AG20443 (cell line): ENCODE measurements around the gene ARL6.

Source experiments
- DNase-seq: peaks from one replicate; pipeline ENCODE4 v3.0.0; 2012; ENCODE audit warnings: low spot score, mixed read lengths

ARL6 gene, protein sequence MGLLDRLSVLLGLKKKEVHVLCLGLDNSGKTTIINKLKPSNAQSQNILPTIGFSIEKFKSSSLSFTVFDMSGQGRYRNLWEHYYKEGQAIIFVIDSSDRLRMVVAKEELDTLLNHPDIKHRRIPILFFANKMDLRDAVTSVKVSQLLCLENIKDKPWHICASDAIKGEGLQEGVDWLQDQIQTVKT

DNA sequence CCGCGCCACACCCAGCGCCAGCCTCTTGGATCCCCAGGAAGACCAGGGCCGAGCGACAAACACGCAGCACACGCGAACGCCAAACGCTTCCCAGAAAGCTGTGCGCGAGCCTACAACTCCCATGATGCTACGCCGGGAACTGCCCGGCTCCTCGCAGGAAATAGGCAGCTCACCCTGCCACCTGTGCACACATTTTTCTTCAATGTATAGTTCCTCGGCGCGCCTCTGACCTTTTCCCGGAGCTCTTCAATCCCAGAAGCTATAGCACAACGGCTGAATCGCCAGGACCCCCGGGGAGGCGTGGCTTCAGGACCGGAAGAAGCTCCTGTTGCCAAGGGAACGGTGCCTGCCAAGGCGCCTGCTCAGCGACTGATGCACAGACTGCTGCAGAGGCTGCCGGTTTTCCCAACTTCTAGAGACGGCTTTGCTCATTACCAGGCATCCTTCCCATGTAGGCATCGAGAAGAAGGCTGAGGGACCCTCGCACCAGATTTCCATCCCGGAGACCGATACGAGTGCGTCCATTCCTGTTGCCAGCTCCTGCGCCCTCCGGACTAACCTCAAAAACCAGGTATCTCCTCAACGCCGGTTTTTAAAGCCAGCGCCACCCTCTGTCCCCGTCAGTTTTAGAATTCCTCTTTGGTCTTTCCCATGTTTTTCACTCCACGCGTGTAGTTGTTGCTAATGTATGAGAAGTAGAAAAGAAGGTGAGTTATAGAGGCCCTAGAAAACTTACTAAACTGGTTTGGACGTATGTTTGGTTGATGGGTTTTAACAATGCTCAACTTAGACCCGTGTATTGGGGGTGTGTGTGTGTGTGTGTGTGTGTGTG lies at the start of gene ARL6:
ARL6 (plus strand) TSS at position 352 of the 832 bp plus-strand sequence. CDS start 3,350 bp downstream, outside the sequence.
- peak; percentile 91 for DNase-seq

DNA sequence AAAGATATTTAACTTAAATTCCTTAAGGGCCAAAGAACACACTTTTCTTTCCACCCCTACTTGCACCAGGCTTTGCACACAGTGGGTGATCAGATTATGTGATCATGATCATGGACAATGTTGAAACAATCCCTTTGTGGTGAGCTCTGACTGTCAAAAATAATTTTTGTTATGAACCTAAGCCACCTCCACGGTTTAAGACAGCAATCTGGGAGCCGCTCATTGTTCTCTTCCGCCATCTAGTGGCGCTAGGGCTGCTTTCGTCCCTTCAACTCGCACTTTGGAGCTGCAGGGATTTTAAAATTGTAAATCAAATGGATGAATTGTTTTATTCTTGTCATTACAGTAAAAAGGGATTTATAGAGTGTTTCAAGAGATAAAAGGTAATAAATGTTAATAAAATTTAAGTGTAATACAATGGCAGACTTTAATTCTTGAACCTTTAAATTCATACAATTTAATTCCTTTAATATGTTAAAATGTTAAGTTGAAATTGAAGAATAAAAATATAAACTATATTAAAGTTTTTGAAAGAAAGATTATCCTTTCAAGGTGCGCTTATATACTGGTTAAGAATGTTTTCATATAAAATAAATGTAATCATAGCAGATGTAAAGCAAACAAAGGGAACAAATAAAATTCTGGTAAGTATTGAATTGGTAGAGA lies 45.3 kb upstream of the ARL6 start:
- DNase-seq = peak; percentile 76

- DNase-seq = no peak
Measured at GRCh38 chr3:97720417-97720816, 44.1 kb upstream of the ARL6 start.

DNA sequence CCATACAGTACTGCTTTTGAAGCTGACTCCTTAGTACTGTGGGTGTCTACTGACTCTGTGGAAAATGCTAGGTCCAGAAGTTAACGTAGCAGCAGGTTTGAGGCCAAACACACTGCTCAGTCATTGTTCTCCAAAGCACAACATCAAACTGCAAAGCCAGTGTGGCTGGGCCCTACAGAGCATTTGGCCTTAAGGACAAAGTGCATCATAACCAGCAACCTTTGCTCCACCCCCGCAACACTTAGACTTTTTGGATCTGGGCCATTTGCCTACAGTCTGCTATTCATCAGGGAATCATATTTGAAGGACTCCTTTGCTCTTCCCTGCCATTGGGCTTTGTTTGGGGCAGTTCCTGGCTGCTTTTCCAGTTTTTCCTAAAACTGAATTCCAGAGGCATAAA lies 43.1 kb upstream of the ARL6 start:
- DNase-seq = no peak

- no peak for DNase-seq
Measured at GRCh38 chr3:97736928-97737327, 27.6 kb upstream of the ARL6 start.

- no peak for DNase-seq
Measured at GRCh38 chr3:97738761-97739160, 25.8 kb upstream of the ARL6 start.

GRCh38 chr3:97742036-97742435 lies 22.5 kb upstream of the ARL6 start:
- no peak for DNase-seq

- DNase-seq = no peak
Measured at GRCh38 chr3:97744289-97744688, 20.3 kb upstream of the ARL6 start.

GRCh38 chr3:97763586-97764406 lies 762 bp upstream of the ARL6 start:
- DNase-seq = no peak

DNA sequence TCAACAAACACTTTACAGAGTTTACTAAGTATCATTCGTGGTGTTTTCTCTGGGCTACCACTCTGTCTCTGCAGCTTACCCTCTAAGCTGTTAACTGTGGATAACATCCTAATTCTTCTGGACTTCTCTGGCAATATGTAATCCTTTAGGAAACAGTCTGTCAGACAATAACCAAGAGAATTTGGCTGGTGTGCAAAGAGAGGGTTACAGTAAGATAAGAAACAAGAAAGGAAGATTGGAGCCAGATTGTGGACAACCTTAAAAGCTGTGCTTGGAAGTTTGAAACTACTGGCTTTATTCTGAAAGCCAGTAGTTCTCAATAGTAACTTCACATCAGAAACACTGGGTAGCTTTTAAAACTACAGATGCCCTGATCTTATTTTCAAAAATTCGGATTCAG lies 778 bp downstream of the ARL6 start:
- no peak for DNase-seq

DNA sequence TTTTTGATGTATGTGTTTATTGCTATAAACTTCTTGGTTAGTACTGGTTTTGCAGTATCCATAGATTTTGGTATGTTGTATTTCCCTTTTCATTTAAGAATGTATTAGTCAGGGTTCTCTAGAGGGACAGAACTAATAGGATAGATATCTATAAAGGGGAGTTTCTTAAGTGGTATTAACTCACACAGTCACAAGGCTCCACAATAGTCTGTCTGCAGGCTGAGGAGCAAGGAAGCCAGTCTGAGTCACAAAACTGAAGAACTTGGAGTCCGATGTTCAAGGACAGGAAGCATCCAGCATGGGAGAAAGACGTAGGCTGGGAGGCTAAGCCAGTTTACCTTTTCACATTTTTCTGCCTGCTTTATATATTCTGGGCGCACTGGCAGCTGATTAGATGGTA lies 8.4 kb downstream of the ARL6 start:
- no peak for DNase-seq

- DNase-seq = no peak
Measured at GRCh38 chr3:97778152-97778551, 13.6 kb downstream of the ARL6 start.

DNA sequence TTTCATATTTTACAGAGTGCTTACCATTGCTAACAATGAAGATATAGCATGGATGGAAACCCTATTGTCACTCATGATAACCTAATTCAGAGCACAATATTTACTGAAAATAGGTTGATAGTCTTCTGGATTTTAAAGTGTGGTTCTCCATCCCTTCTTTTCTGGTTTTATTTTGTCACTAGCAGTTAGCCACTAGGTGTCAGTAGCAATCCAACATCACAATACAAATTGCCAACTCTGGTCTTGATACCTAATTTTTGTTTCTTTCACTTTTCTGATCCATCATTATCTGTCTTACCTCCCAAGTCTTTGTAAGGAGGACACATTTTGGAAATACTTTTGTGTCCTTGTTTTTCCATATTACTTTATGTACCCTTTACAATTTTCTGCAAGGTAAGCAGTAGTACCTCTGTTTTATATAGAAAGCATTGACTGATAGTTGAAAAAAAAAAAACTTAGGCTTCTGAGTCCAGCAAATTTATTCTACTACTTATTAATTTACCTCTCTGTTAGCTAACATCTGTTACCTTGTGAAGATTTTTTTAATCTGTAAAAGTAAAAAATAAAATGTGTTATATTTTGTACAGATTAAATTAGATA lies 29.0 kb downstream of the ARL6 start:
- peak; percentile 33 for DNase-seq

- no peak for DNase-seq
Measured at GRCh38 chr3:97795951-97796350, 31.4 kb downstream of the ARL6 start.

- DNase-seq = no peak
Measured at GRCh38 chr3:97804471-97804870, 39.9 kb downstream of the ARL6 start.

DNA sequence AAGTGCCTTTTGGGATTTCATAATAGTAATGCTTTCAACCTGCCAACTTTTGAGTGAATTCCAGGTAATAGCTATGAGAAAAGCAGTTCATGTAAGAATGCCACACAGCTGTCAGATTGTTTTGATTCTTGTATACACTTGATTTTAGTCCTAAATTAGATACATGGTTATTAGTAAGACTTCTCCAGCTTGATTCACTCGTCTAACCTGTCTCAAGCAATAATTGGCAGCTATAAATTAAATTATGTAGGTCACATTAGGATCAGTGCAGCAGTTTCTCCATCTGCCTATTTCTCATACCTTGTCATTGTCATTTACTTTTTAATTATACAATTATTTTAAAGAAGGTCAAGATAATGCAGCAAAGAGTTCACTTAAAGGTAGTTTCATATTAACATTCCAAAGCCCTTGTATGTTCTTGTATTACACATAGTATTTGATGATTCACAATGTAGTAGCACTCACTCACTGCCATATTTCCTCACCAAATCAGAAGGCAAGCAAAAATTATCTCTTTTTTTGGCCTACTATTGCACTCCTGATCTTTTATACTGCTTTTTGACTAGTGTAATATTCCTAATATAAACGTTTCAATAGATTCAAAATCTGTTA lies 46.3 kb downstream of the ARL6 start:
- DNase-seq = no peak

- no peak for DNase-seq
Measured at GRCh38 chr3:97815149-97815917, 50.8 kb downstream of the ARL6 start.

DNA sequence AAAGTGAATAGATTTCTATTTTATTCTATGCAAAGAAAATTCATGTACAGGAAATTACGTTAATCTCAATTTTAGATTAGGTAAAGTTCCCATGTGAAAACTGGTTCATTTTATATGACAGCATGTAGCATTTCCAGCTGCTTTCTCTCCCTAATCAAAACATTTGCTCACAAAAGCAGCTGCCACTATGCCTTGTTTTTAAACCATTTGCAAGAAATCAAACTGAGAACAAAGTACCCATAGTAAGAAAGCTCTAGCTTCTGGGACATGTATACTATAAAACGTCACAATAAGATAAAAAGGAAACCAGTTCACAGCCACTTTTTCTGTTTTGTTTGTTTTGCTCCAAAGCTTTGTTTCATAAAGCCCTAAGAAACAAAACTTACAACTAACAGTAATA lies 52.3 kb downstream of the ARL6 start:
- no peak for DNase-seq

GRCh38 chr3:97817965-97818364 lies 53.4 kb downstream of the ARL6 start:
- no peak for DNase-seq

GRCh38 chr3:97820780-97821179 lies 56.2 kb downstream of the ARL6 start:
- no peak for DNase-seq
